Measurements from ENCODE around the gene DZIP3.

The DZIP3 gene

GRCh38 chr3:108589081-108589997, at the start of gene DZIP3, which contains the start of gene CIP2A:
Gene DZIP3 (plus strand): TSS chr3:108589722. CDS start chr3:108605407, 15,685 bp downstream.
Gene CIP2A (minus strand): TSS chr3:108589438. CDS start chr3:108589375, 63 bp downstream.
- peak; percentile 92 for DNase-seq

GRCh38 chr3:108546247-108546646, 43.3 kb upstream of the DZIP3 start:
- no peak for DNase-seq

- DNase-seq = no peak
Observed at GRCh38 chr3:108546692-108547091, 42.8 kb upstream of the DZIP3 start.

GRCh38 chr3:108548304-108548703, 41.2 kb upstream of the DZIP3 start:
- no peak for DNase-seq

GRCh38 chr3:108548886-108549285, 40.6 kb upstream of the DZIP3 start:
- no peak for DNase-seq

- no peak for DNase-seq
Observed at GRCh38 chr3:108552267-108553159, 37.0 kb upstream of the DZIP3 start.

GRCh38 chr3:108554229-108554628, 35.3 kb upstream of the DZIP3 start:
- DNase-seq = no peak

GRCh38 chr3:108554913-108555571, 34.5 kb upstream of the DZIP3 start:
- no peak for DNase-seq

GRCh38 chr3:108555966-108556581, 33.4 kb upstream of the DZIP3 start:
- no peak for DNase-seq

GRCh38 chr3:108562565-108562964, 27.0 kb upstream of the DZIP3 start:
- no peak for DNase-seq

GRCh38 chr3:108564564-108564963, 25.0 kb upstream of the DZIP3 start:
- no peak for DNase-seq

GRCh38 chr3:108565506-108565905, 24.0 kb upstream of the DZIP3 start:
- no peak for DNase-seq

- no peak for DNase-seq
Observed at GRCh38 chr3:108566599-108566998, 22.9 kb upstream of the DZIP3 start.

- no peak for DNase-seq
Observed at GRCh38 chr3:108569336-108569735, 20.2 kb upstream of the DZIP3 start.

GRCh38 chr3:108578064-108578463, 11.5 kb upstream of the DZIP3 start:
- no peak for DNase-seq

GRCh38 chr3:108588601-108589000, 921 bp upstream of the DZIP3 start:
- no peak for DNase-seq

- DNase-seq = no peak
Observed at GRCh38 chr3:108589998-108590323, 439 bp downstream of the DZIP3 start.

GRCh38 chr3:108590460-108590859, 938 bp downstream of the DZIP3 start:
- DNase-seq = no peak

- no peak for DNase-seq
Observed at GRCh38 chr3:108595321-108595720, 5.8 kb downstream of the DZIP3 start.

- no peak for DNase-seq
Observed at GRCh38 chr3:108598375-108598774, 8.9 kb downstream of the DZIP3 start.

GRCh38 chr3:108599677-108600409, 10.3 kb downstream of the DZIP3 start:
- DNase-seq = no peak

Data from T1000 (cell line).